ENCODE measurements around the gene PRKCZ. TPM values are rescaled to one million over a fixed set of nuclear protein-coding genes. Genes with fewer than 3 reads are reported as not detected.

Gene PRKCZ
- total RNA-seq, 2 donors from 2014 or later, result 9.6 to 10.9 TPM

GRCh38 chr1:2209400-2210083 is 159.3 kb downstream of the PRKCZ start:
- WGBS, 2 donors, result 80 to 89% methylated on average over 9 to 18 of the region's 18 CpGs
- Histone ChIP-seq H3K27ac (peak overlapping the region in 3 of 4 donors; percentile 70 to 79 (median 76)), H3K9me3 (no peaks in the 10 kb centered on the region), H3K36me3 (replicated peaks in 1 of 2; ENCODE audit: insufficient read depth in 1 of 2, low read depth in 2 of 2) (no peaks in the 10 kb centered on the region), H3K4me3 (no peak overlapping the region), H3K4me1 (peaks cover 60% of the 10 kb centered on the region), H3K27me3 (no peaks in the 10 kb centered on the region)
- no peak for DNase-seq
- intact Hi-C loops (cut with DNase I), result no loop called here
- no peak for ATAC-seq
- no peak for TF ChIP-seq CTCF (IDR thresholded peaks at IDR 0.05)
- no peak for TF ChIP-seq POLR2A (IDR thresholded peaks at IDR 0.05)

GRCh38 chr1:2210084-2210653 is 160.0 kb downstream of the PRKCZ start:
- ATAC-seq (no peak), DNase-seq (no peak)
- Histone ChIP-seq H3K4me3 (no peak overlapping the region), H3K27ac (no peak overlapping the region), H3K36me3 (replicated peaks in 1 of 2; ENCODE audit: insufficient read depth in 1 of 2, low read depth in 2 of 2) (no peaks in the 10 kb centered on the region), H3K27me3 (no peaks in the 10 kb centered on the region), H3K9me3 (no peaks in the 10 kb centered on the region), H3K4me1 (peaks cover 63% of the 10 kb centered on the region)
- intact Hi-C loops (cut with DNase I), result no loop called here
- TF ChIP-seq CTCF (IDR thresholded peaks at IDR 0.05) (no peak), POLR2A (IDR thresholded peaks at IDR 0.05) (no peak)
- 82 to 93% methylated on average over 5 to 16 of the region's 19 CpGs for WGBS, 2 donors

- intact Hi-C loops (cut with DNase I), result no loop called here
These were observed 160.6 kb downstream of the PRKCZ start for GRCh38 chr1:2210786-2211185.

GRCh38 chr1:2212274-2212531 is 162.0 kb downstream of the PRKCZ start:
- Histone ChIP-seq H3K4me3 (no peak overlapping the region), H3K27ac (peak overlapping the region; percentile 75 to 88 (median 86)), H3K36me3 (replicated peaks in 1 of 2; ENCODE audit: insufficient read depth in 1 of 2, low read depth in 2 of 2) (no peaks in the 10 kb centered on the region), H3K9me3 (no peaks in the 10 kb centered on the region), H3K4me1 (peaks cover 49% of the 10 kb centered on the region), H3K27me3 (no peaks in the 10 kb centered on the region)
- DNase-seq (no peak), ATAC-seq (no peak)
- intact Hi-C loops (cut with DNase I), result no loop called here
- 57% methylated on average over 10 of the region's 10 CpGs; no CpG with 5 or more reads in 1 of the 2 donors for WGBS, 2 donors
- no peak for TF ChIP-seq CTCF (IDR thresholded peaks at IDR 0.05)

More at GRCh38 chr1:2210786-2211185, 160.6 kb downstream of the PRKCZ start:
- no peak overlapping the region for H3K4me3 ChIP-seq
- no peaks in the 10 kb centered on the region for H3K9me3 ChIP-seq
- H3K27me3 ChIP-seq, result no peaks in the 10 kb centered on the region
- TF ChIP-seq CTCF (IDR thresholded peaks at IDR 0.05) (no peak), POLR2A (IDR thresholded peaks at IDR 0.05) (no peak)
- peaks cover 57% of the 10 kb centered on the region for H3K4me1 ChIP-seq
- no peaks in the 10 kb centered on the region for H3K36me3 ChIP-seq (replicated peaks in 1 of 2; ENCODE audit: insufficient read depth in 1 of 2, low read depth in 2 of 2)
- H3K27ac ChIP-seq, result no peak overlapping the region
- ATAC-seq (no peak), DNase-seq (no peak)
- WGBS, 2 donors, result 94 to 96% methylated on average over 8 to 13 of the region's 13 CpGs
